ENCODE measurements around the gene NSMCE1. TPM values are rescaled to one million over a fixed set of nuclear protein-coding genes. Genes with fewer than 3 reads are reported as not detected.

Gene NSMCE1
- total RNA-seq, 4 donors from 2014 or later = 22.4 to 92.4 (median 29.5) TPM

DNA sequence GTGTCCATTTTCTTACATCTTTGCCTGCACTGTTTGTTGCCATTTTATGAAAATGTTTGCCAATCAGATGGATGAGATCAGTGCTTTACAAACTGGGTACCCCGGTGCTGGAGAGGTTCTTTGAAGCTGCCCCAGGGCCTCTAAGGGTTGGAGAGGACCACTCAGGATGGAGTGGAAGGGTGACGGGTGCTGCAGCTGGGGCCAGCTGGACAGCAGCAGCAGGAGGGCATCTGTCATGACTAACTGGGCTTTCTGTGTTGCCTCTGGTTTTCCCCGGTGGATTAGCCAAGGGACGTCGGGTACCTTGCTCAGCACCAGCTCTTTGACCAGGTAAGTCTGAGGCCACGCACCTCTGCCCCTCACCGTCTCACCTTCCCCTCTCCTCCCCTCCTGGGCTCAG is 52.9 kb downstream of the NSMCE1 start:
- no peak for DNase-seq
- intact Hi-C loops (cut with DNase I) = no loop called here
- Histone ChIP-seq H3K27ac (no peak overlapping the region), H3K4me1 (no peaks in the 10 kb centered on the region), H3K36me3 (peaks cover 0 to 65% (median 0%) of the 10 kb centered on the region in 3 donors), H3K4me3 (no peak overlapping the region), H3K27me3 (no peaks in the 10 kb centered on the region), H3K9me3 (no peaks in the 10 kb centered on the region)
- 83 to 89% methylated on average over 2 to 4 of the region's 7 CpGs for WGBS, 2 donors
- TF ChIP-seq, protein P1, sequence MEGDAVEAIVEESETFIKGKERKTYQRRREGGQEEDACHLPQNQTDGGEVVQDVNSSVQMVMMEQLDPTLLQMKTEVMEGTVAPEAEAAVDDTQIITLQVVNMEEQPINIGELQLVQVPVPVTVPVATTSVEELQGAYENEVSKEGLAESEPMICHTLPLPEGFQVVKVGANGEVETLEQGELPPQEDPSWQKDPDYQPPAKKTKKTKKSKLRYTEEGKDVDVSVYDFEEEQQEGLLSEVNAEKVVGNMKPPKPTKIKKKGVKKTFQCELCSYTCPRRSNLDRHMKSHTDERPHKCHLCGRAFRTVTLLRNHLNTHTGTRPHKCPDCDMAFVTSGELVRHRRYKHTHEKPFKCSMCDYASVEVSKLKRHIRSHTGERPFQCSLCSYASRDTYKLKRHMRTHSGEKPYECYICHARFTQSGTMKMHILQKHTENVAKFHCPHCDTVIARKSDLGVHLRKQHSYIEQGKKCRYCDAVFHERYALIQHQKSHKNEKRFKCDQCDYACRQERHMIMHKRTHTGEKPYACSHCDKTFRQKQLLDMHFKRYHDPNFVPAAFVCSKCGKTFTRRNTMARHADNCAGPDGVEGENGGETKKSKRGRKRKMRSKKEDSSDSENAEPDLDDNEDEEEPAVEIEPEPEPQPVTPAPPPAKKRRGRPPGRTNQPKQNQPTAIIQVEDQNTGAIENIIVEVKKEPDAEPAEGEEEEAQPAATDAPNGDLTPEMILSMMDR (IDR thresholded peaks at IDR 0.05) = no peak
- TF ChIP-seq POLR2A (IDR thresholded peaks at IDR 0.05) = no peak

DNA sequence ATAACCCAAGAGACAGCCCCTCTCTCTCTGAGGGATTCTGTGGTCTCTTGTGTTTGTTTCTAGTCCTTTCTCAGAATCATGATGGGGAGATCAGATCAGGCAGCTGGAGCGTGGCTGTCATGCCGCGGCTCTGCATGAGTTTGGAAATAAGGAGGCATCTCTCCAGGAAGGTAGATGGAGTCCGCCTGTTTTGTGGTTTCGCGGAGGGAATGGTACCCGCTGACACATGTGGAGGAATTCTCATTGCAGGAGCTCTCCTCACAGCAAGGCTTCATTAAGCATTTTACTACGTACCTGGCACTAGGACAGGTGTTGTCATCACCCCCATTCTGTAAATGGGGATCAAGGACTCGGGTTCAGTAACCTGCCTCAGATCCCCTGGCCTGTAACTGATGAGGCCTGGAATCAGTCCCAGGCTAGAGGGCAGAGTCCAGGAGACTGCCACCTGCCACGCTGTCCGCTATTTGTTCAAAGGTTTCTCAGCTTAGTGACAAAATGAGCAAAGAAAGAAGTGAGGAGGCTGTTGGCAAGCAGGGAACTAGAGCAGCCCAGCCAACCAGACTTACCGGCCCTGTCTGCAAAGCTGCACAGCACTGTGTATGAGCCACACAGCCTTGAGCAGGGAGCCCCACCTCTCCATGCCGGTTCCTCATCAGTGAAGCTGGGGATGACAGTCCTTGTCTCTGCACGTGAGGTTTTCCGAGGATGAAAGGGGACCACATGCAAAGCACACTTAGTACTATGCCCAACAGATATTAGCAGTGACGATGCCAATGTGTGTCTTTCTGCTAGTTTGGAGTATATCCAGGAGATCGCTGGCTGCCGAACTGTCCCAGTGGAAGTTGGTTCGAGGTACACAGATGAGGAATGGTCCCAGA is 54.2 kb downstream of the NSMCE1 start:
- Histone ChIP-seq H3K4me3 (no peak overlapping the region), H3K36me3 (peaks cover 0 to 67% (median 6%) of the 10 kb centered on the region in 3 donors), H3K9me3 (no peaks in the 10 kb centered on the region), H3K27ac (no peak overlapping the region), H3K27me3 (no peaks in the 10 kb centered on the region), H3K4me1 (no peaks in the 10 kb centered on the region)
- intact Hi-C loops (cut with DNase I) = no loop called here
- WGBS, 2 donors = 82 to 86% methylated on average over 10 to 19 of the region's 19 CpGs
- DNase-seq = no peak
- TF ChIP-seq, protein P1 (IDR thresholded peaks at IDR 0.05) = no peak
- no peak for TF ChIP-seq POLR2A (IDR thresholded peaks at IDR 0.05)

DNA sequence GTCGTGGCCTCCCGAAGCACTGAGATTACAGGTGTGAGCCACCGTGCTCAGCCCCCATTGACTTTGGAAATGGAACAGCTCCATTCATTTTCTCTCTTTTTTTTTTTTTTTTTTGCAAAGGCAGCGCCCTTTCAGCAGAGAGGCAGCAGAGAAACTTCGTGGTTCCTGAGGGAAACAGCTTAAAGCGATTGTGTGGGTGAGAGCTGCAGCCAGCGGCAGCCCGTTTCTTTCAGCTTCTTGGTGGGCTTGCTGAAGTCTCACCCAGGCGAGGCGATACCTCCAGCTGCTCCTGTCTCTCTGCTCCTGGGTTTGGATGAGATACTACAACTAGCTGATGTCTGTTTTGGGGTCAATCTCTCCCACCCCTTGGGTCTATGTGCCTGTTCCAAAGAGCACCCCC is 57.5 kb downstream of the NSMCE1 start:
- TF ChIP-seq, protein P1 (IDR thresholded peaks at IDR 0.05) = no peak
- TF ChIP-seq POLR2A (IDR thresholded peaks at IDR 0.05) = no peak
- H3K4me3 ChIP-seq = no peak overlapping the region
- peaks cover 0 to 60% (median 6%) of the 10 kb centered on the region in 3 donors for H3K36me3 ChIP-seq
- H3K9me3 ChIP-seq = no peaks in the 10 kb centered on the region
- no peaks in the 10 kb centered on the region for H3K4me1 ChIP-seq
- H3K27ac ChIP-seq = no peak overlapping the region
- intact Hi-C loops (cut with DNase I) = no loop called here
- 83 to 98% methylated on average over 8 to 10 of the region's 10 CpGs for WGBS, 2 donors
- no peaks in the 10 kb centered on the region for H3K27me3 ChIP-seq
- no peak for DNase-seq

DNA sequence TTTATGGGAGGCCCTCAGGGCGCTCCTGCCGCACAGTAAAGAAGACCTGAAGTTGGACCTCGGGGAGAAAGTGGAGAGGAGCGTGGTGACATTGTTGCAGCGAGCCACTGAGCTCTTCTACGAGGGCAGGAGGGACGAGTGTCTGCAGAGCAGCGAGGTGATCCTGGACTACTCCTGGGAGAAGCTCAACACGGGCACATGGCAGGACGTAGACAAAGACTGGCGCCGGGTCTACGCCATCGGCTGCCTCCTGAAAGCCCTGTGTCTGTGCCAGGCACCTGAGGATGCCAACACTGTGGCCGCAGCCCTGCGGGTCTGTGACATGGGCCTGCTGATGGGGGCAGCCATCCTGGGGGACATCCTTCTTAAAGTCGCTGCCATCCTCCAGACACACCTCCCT is 58.4 kb downstream of the NSMCE1 start:
- intact Hi-C loops (cut with DNase I) = no loop called here
- H3K4me3 ChIP-seq = no peak overlapping the region
- peaks cover 0 to 52% (median 6%) of the 10 kb centered on the region in 3 donors for H3K36me3 ChIP-seq
- H3K27me3 ChIP-seq = no peaks in the 10 kb centered on the region
- H3K27ac ChIP-seq = no peak overlapping the region
- TF ChIP-seq POLR2A (IDR thresholded peaks at IDR 0.05) = no peak
- TF ChIP-seq, protein P1 (IDR thresholded peaks at IDR 0.05) = no peak
- DNase-seq = no peak
- H3K4me1 ChIP-seq = peaks cover 0 to 1% (median 0%) of the 10 kb centered on the region in 3 donors
- no peaks in the 10 kb centered on the region for H3K9me3 ChIP-seq
- WGBS, 2 donors = 95 to 96% methylated on average over 9 to 10 of the region's 17 CpGs

DNA sequence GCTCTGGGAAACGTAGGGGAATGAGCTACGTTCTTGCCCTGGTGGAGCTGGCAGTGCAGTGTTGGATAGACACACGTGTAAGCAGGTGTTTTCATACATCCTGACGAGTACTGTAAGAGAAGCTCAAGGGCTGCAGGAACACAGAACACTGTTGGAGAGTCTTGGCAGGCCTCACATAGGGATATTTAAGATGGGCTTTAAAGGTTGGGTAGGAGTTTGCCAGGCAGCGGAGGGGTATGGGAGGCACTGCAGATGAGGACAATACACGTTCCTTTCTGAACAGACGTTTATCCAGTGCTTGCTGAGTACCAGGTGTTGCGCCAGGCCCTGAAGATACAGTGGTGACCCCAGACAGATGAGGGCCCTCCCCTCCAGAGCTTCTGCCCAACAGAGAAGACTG is 59.0 kb downstream of the NSMCE1 start:
- H3K9me3 ChIP-seq = no peaks in the 10 kb centered on the region
- peaks cover under 1 to 7% (median 3%) of the 10 kb centered on the region in 3 donors for H3K4me1 ChIP-seq
- H3K27me3 ChIP-seq = no peaks in the 10 kb centered on the region
- H3K27ac ChIP-seq = no peak overlapping the region
- DNase-seq = no peak
- intact Hi-C loops (cut with DNase I) = no loop called here
- 85 to 89% methylated on average over 6 to 8 of the region's 8 CpGs for whole genome bisulfite sequencing, 2 donors
- TF ChIP-seq POLR2A (IDR thresholded peaks at IDR 0.05) = no peak
- TF ChIP-seq, protein P1 (IDR thresholded peaks at IDR 0.05) = no peak
- peaks cover 0 to 46% (median 6%) of the 10 kb centered on the region in 3 donors for H3K36me3 ChIP-seq
- H3K4me3 ChIP-seq = no peak overlapping the region

Measured in esophagus squamous epithelium (tissue), 5 donors.